Measurements from ENCODE around the gene S100A7A. TPM values are rescaled to one million over a fixed set of nuclear protein-coding genes. Genes with fewer than 3 reads are reported as not detected.

Gene S100A7A
- polyA plus RNA-seq, 1 of the 3 experiments (the other 2 are of a cell fraction): not detected

- H3K4me1 ChIP-seq (ENCODE audit: control insufficient read depth in 1 of 2, insufficient read depth in 2 of 2, low read depth in 1 of 2, low read length in 1 of 2): no peaks in the 10 kb centered on the region
- H3K27ac ChIP-seq (ENCODE audit: low read depth in 2 of 2, low read length in 1 of 2): no peak overlapping the region
- peaks cover 58% of the 10 kb centered on the region; the same call in 1 of the 2 replicates for H3K27me3 ChIP-seq (ENCODE audit: insufficient read depth)
- no peaks in the 10 kb centered on the region for H3K79me2 ChIP-seq (ENCODE audit: insufficient read depth)
- POLR2A ChIA-PET: no interaction called here
- H3K9me2 ChIP-seq: no peaks in the 10 kb centered on the region
- H3K36me3 ChIP-seq (replicated peaks in 1 of 2; ENCODE audit: control insufficient read depth in 1 of 2, insufficient read depth in 2 of 2, low read length in 1 of 2): no peaks in the 10 kb centered on the region
- no peak overlapping the region for H3K4me2 ChIP-seq
- H3K9ac ChIP-seq: no peak overlapping the region
- no peak overlapping the region for H3K4me3 ChIP-seq (ENCODE audit: low read depth in 2 of 2, low read length in 1 of 2)
- 6% methylated on average over 4 of the region's 6 CpGs for WGBS (ENCODE audit: low lambda C conversion rate)
- H2AFZ ChIP-seq (ENCODE audit: low read depth): no peak overlapping the region
- TF ChIP-seq RCOR1 (IDR thresholded peaks at IDR 0.05; ENCODE audit: low read length) (no peak), RXRA (IDR thresholded peaks at IDR 0.05; ENCODE audit: borderline replicate concordance, low read depth) (no peak), TEAD4 (IDR thresholded peaks at IDR 0.05; ENCODE audit: borderline replicate concordance, insufficient read depth) (no peak), TCF12 (IDR thresholded peaks at IDR 0.05) (no peak), IRF3 (IDR thresholded peaks at IDR 0.05; ENCODE audit: low read depth, low read length) (no peak), RFX5 (IDR thresholded peaks at IDR 0.05; ENCODE audit: low read length) (no peak), SMC3 (IDR thresholded peaks at IDR 0.05; ENCODE audit: low read depth, low read length) (no peak), MAX (IDR thresholded peaks at IDR 0.05; ENCODE audit: low read depth) (no peak), FOSL2 (IDR thresholded peaks at IDR 0.05; ENCODE audit: borderline replicate concordance, low read depth) (no peak), JUND (IDR thresholded peaks at IDR 0.05) (no peak), POLR2AphosphoS5 (IDR thresholded peaks at IDR 0.05; ENCODE audit: low read depth, low read length) (no peak), REST (IDR thresholded peaks at IDR 0.05; ENCODE audit: low read depth, low read length) (no peak), FOXJ3 (CRISPR knock-in tag; IDR thresholded peaks at IDR 0.05) (no peak)
- DNase-seq: no peak
- no peaks in the 10 kb centered on the region for H3K9me3 ChIP-seq
- H3F3A ChIP-seq (replicated peaks; ENCODE audit: insufficient read depth): no peaks in the 10 kb centered on the region
- H4K20me1 ChIP-seq (ENCODE audit: insufficient read depth): no peaks in the 10 kb centered on the region
- CTCF ChIA-PET: no interaction called here
Measured at GRCh38 chr1:153397924-153398651, 18.2 kb upstream of the S100A7A start.
